Neural progenitor cell (in vitro differentiated cells): ENCODE measurements around the gene DNAJC30. TPM values are rescaled to one million over a fixed set of nuclear protein-coding genes. Genes with fewer than 3 reads are reported as not detected.

ENCODE experiments used
- DNase-seq: peaks from one replicate; pipeline ENCODE4 v3.0.0-alpha.2; 2016; ENCODE audit warnings: low spot score
- H2AFZ ChIP-seq: fragments of 200-600 bp; sonication (generic); replicated peaks from 2 replicates; pipeline ENCODE4 v1.6.1; 2016; ENCODE audit warnings: antibody characterized with exemption
- H3F3A ChIP-seq: fragments of 200-600 bp; sonication (generic); 2 replicates; pipeline ENCODE4 v1.6.1; 2016; ENCODE audit warnings: antibody characterized with exemption, low read depth
- H3K27ac ChIP-seq: fragments of 200-600 bp; sonication (generic); 2 replicates; pipeline ENCODE4 v1.5.1; 2016; ENCODE audit warnings: mild to moderate bottlenecking
- H3K27me3 ChIP-seq: fragments of 200-600 bp; sonication (generic); 2 replicates; pipeline ENCODE4 v1.6.1; 2016; ENCODE audit warnings: mild to moderate bottlenecking, moderate library complexity
- H3K36me3 ChIP-seq: fragments of 200-600 bp; sonication (generic); 2 replicates; pipeline ENCODE4 v1.5.1; 2016
- H3K4me1 ChIP-seq: fragments of 200-600 bp; sonication (generic); 2 replicates; pipeline ENCODE4 v1.6.1; 2016; ENCODE audit warnings: mixed run types
- H3K4me2 ChIP-seq: fragments of 200-600 bp; sonication (generic); 2 replicates; pipeline ENCODE4 v1.6.1; 2016
- H3K4me3 ChIP-seq: fragments of 200-600 bp; sonication (generic); 2 replicates; pipeline ENCODE4 v1.5.1; 2016
- H3K79me2 ChIP-seq: fragments of 200-600 bp; sonication (generic); 2 replicates; pipeline ENCODE4 v1.6.1; 2016; ENCODE audit warnings: low read depth
- H3K9ac ChIP-seq: fragments of 200-600 bp; sonication (generic); 2 replicates; pipeline ENCODE4 v1.6.1; 2016
- H3K9me3 ChIP-seq: fragments of 200-600 bp; sonication (generic); 2 replicates; pipeline ENCODE4 v1.5.1; 2016; ENCODE audit warnings: low read depth
- H4K20me1 ChIP-seq: fragments of 200-600 bp; sonication (generic); 2 replicates; pipeline ENCODE4 v1.6.1; 2016; ENCODE audit warnings: low read depth
- H3K27ac Mint-ChIP-seq: 3 replicates; pipeline ENCODE4 v1.8.0; 2021; ENCODE audit warnings: mixed read lengths
- H3K27me3 Mint-ChIP-seq: 2 replicates; pipeline ENCODE4 v1.8.0; 2022; ENCODE audit warnings: low read depth, mild to moderate bottlenecking, inconsistent platforms, moderate library complexity, mixed read lengths; ENCODE audit not compliant: insufficient read depth
- H3K36me3 Mint-ChIP-seq: 3 replicates; pipeline ENCODE4 v1.8.0; 2021; ENCODE audit warnings: mixed read lengths
- H3K4me1 Mint-ChIP-seq: 3 replicates; pipeline ENCODE4 v1.8.0; 2021; ENCODE audit warnings: mixed read lengths
- H3K4me3 Mint-ChIP-seq: 3 replicates; pipeline ENCODE4 v1.8.0; 2021; ENCODE audit warnings: mild to moderate bottlenecking, moderate library complexity, mixed read lengths
- H3K9me3 Mint-ChIP-seq: 3 replicates; pipeline ENCODE4 v1.8.0; 2020; ENCODE audit warnings: mixed read lengths
- EZH2 ChIP-seq: fragments of 200-600 bp; sonication (generic); IDR thresholded peaks from 2 replicates; pipeline ENCODE4 v1.6.1; 2017; ENCODE audit warnings: antibody characterized with exemption, mild to moderate bottlenecking, moderate library complexity
- microRNA counts: library from miRNA; unstranded; fragments of <30 nt; microRNA quantifications from one replicate; lab custom pipeline; 2016
- microRNA-seq: library from miRNA; unstranded; fragments of <30 nt; microRNA quantifications from one replicate; pipeline ENCODE4, GENCODE V29; 2016
- small RNA-seq: library from RNA; depleted of rRNA; stranded (forward); fragments of <200 nt; gene quantifications from one replicate; pipeline ENCODE3, GENCODE V24; 2015
- total RNA-seq: library from RNA; depleted of rRNA; stranded (reverse); fragments of >200 nt; gene quantifications from 2 replicates; pipeline ENCODE4 v1.2.3, GENCODE V29; 2015; ENCODE audit warnings: low replicate concordance

The DNAJC30 gene
- total RNA-seq, 1 donor from 2014 or later = 0.94 TPM

- no peak overlapping the region for H3K4me3 Mint-ChIP-seq
- Histone ChIP-seq H3K79me2 (no peaks in the 10 kb centered on the region), H2AFZ (no peak overlapping the region), H3K9ac (no peak overlapping the region), H3K4me2 (no peak overlapping the region), H3F3A (no peaks in the 10 kb centered on the region), H4K20me1 (no peaks in the 10 kb centered on the region), H3K27ac (no peak overlapping the region), H3K36me3 (no peaks in the 10 kb centered on the region), H3K27me3 (peaks cover 13% of the 10 kb centered on the region), H3K4me3 (no peak overlapping the region), H3K9me3 (no peaks in the 10 kb centered on the region), H3K4me1 (no peaks in the 10 kb centered on the region)
- peaks cover 7% of the 10 kb centered on the region for H3K4me1 Mint-ChIP-seq
- TF ChIP-seq EZH2 = no peak
- H3K9me3 Mint-ChIP-seq = no peaks in the 10 kb centered on the region
- H3K27ac Mint-ChIP-seq = no peak overlapping the region
- DNase-seq = no peak
- no peaks in the 10 kb centered on the region for H3K36me3 Mint-ChIP-seq
- H3K27me3 Mint-ChIP-seq = peaks cover 21% of the 10 kb centered on the region
Measured at GRCh38 chr7:73631558-73631957, 51.7 kb downstream of the DNAJC30 start.

MicroRNAs encoded within 50 kb of the gene (microRNA counts, 767-probe panel; counts per million panel counts)
- 460 counts per million, percentile 90 among the panel's probes with 10 or more counts for microRNA hsa-miR-4284 (lab: Ali Mortazavi, UCI)

Small RNA genes within 50 kb of the gene (microRNA-seq; reads per million reads assigned to microRNA genes)
- gene MIR4284 = not detected

Small RNA genes within 50 kb of the gene (small RNA-seq; reads per million reads assigned to genes)
- gene MIR4284 (not detected), gene RN7SL265P (not detected)

Other genes with a start within 250 kb of the DNAJC30 start
- gene FZD9, start 249.7 kb downstream of the DNAJC30 start, total RNA-seq = 1.1 and 5.8 TPM in 2 replicates
- gene BAZ1B, start 161.2 kb downstream of the DNAJC30 start, total RNA-seq = 69.3 and 85.8 TPM in 2 replicates
- 10.4 and 29.9 TPM in 2 replicates for gene BCL7B, start 125.8 kb downstream of the DNAJC30 start, total RNA-seq
- gene TBL2, start 104.9 kb downstream of the DNAJC30 start, total RNA-seq = 29.0 and 50.4 TPM in 2 replicates
- 0.87 and 0.90 TPM in 2 replicates for gene MLXIPL, start 58.9 kb downstream of the DNAJC30 start, total RNA-seq
- 7.0 and 24.6 TPM in 2 replicates for gene VPS37D, start 15.6 kb downstream of the DNAJC30 start, total RNA-seq
- gene BUD23, start 144 bp upstream of the DNAJC30 start, total RNA-seq = 22.8 and 41.6 TPM in 2 replicates
- 21.9 and 29.0 TPM in 2 replicates for gene STX1A, start 36.2 kb upstream of the DNAJC30 start, total RNA-seq
- 9.3 and 15.1 TPM in 2 replicates for gene ABHD11, start 55.3 kb upstream of the DNAJC30 start, total RNA-seq
- gene CLDN3, start 86.8 kb upstream of the DNAJC30 start, total RNA-seq = 1.6 and 14.2 TPM in 2 replicates
- gene CLDN4, start 147.5 kb upstream of the DNAJC30 start, total RNA-seq = 2.8 TPM in 1 of 2 replicates, not detected in the other
- 10.5 and 12.0 TPM in 2 replicates for gene METTL27, start 159.1 kb upstream of the DNAJC30 start, total RNA-seq
- not detected in 2 replicates for gene TMEM270, start 177.7 kb upstream of the DNAJC30 start, total RNA-seq